WI38 (cell line): Measurements from ENCODE around the gene WARS2.

Experiments
- H3K4me3 ChIP-seq: 2 replicates; pipeline ENCODE4 v1.5.1; 2011; ENCODE audit warnings: low read depth, mild to moderate bottlenecking, control low read depth, low read length
- TF ChIP-seq, protein P1 (sequence below): IDR thresholded peaks from 2 replicates; pipeline ENCODE4 v1.5.1; 2012; ENCODE audit warnings: low read depth, mild to moderate bottlenecking, control low read depth, low read length

The WARS2 gene

DNA sequence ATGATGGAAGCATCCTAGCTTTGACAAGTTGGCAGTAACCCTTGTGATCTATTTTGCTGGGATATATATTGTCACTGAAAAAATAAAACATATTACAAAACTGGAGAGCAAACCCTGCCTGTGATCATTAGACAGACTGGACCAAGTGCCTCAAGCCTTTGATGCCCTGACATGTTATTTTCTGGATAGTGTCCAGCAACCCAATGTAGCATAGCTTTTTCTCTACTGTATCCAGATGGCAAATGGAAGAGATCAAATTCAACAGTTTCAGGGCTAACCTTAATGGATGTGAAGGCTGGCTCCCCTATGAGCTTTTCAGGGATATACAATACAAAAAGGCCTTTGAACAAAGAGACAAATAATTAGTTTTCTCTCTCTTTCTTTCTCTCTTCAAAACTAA, 25.1 kb downstream of the WARS2 start:
- TF ChIP-seq, protein P1, sequence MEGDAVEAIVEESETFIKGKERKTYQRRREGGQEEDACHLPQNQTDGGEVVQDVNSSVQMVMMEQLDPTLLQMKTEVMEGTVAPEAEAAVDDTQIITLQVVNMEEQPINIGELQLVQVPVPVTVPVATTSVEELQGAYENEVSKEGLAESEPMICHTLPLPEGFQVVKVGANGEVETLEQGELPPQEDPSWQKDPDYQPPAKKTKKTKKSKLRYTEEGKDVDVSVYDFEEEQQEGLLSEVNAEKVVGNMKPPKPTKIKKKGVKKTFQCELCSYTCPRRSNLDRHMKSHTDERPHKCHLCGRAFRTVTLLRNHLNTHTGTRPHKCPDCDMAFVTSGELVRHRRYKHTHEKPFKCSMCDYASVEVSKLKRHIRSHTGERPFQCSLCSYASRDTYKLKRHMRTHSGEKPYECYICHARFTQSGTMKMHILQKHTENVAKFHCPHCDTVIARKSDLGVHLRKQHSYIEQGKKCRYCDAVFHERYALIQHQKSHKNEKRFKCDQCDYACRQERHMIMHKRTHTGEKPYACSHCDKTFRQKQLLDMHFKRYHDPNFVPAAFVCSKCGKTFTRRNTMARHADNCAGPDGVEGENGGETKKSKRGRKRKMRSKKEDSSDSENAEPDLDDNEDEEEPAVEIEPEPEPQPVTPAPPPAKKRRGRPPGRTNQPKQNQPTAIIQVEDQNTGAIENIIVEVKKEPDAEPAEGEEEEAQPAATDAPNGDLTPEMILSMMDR: no peak
- H3K4me3 ChIP-seq: no peak overlapping the region

DNA sequence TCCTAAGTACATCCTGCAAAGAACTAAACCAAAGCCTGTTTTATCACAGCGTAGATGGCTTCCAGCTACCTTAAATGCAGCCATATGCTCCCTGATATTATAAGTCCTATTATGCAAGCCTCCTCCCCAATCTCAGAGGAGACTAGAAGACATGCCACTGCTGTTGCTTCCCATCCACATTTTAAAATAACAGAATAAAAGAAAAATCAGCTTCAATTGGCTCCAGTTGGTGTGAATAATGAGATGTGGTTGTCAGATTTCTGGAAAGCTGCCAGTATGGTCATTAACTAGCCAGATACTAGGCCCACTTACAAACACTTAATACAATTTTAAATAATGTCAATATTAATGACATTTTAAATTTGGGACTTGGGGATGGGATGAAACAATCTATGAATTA, 25.7 kb downstream of the WARS2 start:
- no peak overlapping the region for H3K4me3 ChIP-seq
- TF ChIP-seq, protein P1: no peak

DNA sequence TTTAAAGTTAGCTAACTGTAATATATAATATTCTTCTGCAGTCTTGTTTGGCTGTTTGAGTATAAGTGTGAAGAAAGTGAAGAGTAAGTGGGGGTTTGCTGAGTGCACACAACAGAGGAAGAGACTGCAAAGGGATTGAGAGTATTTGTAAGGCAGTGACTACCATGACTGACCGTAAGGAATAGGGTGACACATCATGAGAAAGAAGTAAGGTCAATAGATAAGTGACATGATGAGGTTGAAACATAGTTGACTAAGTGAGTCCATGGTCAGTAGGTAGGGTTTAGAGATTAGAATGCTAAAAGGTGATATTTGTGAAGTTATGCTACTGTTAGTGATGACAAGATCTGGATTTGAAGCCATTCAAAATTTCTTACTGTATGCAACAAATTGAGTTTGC, 27.7 kb downstream of the WARS2 start:
- H3K4me3 ChIP-seq: no peak overlapping the region
- TF ChIP-seq, protein P1: no peak

DNA sequence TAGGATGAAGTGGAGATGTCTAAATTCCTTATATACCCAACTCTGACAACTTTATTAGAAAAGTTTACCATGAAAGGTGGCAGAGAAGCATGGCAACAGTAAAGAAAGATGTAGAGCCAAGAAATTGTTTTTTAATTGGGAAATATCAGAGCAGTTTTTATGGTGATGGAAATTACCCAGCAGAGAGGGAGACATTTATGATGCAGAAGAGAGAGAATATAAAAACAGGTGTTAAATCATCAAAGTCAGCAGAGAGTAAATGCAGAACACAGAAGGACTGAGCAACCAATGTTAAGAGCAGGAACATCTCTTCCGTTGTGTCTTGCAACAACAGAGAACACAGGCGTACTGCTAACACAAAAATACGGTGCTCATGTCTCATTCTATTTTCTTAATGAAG, 28.2 kb downstream of the WARS2 start:
- H3K4me3 ChIP-seq: no peak overlapping the region
- TF ChIP-seq, protein P1: no peak

DNA sequence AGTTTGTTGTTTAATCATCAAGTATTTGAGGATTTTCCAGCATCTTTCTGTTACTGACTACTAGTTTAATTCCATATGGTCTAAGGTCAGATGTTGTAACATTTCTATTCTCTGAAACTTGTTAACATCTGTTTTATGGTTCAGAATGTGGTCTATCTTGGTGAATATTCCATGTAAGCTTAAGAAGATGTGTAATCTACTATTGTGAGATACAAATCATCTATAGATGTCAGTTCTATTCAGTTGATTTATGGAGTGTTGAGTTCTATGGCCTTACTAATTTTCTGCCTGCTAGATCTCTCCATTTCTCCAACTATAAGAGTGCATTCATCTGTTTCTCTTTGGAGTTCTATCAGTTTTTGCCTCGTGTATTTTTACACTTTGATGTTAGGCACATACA, 31.5 kb downstream of the WARS2 start:
- TF ChIP-seq, protein P1: no peak
- H3K4me3 ChIP-seq: no peak overlapping the region

DNA sequence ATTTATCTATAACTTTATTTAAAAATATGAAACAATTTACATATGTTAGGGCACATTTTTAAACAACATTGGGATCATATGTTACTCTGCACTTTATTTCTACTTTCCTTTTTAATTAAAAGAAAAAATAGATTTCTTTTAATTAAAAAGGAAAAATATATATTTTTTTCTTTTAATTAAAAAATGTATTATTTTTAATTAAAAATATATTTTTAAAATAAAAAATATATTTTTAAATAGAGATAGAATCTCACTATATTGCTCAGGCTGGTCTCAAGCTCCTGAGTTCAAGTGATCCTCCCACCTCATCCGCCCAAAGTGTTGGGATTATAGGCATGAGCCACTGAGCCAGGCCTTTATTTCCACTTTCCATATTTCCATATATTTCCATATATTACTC, 36.7 kb downstream of the WARS2 start:
- TF ChIP-seq, protein P1: no peak

DNA sequence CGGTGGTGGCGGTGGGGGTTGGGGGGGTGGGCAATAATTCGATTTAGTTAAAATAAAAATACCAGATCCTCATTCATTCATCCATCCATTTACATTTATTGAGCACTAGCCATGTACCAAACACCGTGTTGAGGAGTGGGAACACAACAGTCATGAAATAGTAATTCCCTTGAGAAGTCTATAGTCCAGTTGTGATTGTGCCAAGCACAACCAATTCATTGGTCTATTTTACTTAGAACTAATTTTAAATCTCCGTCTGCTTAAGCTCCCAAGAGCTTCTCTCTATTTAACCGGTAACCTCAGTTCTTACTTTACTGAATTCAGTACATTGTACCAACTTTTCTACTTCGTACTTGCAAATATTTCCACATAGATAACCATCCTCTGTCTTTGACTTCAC, 38.4 kb downstream of the WARS2 start:
- no peak overlapping the region for H3K4me3 ChIP-seq
- TF ChIP-seq, protein P1: no peak

More for the DNA sequence above, 36.7 kb downstream of the WARS2 start:
- no peak overlapping the region for H3K4me3 ChIP-seq
